Astrocyte of the cerebellum (primary cell): ENCODE measurements around the gene WIPI1.

Experiments
- DNase-seq: peaks from one replicate; pipeline ENCODE4 v3.0.0-alpha.2; 2011; ENCODE audit warnings: low read depth
- H3K4me3 ChIP-seq: 2 replicates; pipeline ENCODE4 v1.5.1; 2011; ENCODE audit warnings: mild to moderate bottlenecking, low read depth, low read length, moderate library complexity
- CTCF ChIP-seq: IDR thresholded peaks from 2 replicates; pipeline ENCODE4 v1.5.1; 2012; ENCODE audit warnings: low read length, low read depth, moderate library complexity, mild to moderate bottlenecking; ENCODE audit errors: missing control alignments
- in situ Hi-C: cut with HindIII; loops from 2 replicates; pipeline ENCODE4 v1.10.0; 2017; ENCODE audit warnings: low sequenced_read_pairs

WIPI1 gene

DNA sequence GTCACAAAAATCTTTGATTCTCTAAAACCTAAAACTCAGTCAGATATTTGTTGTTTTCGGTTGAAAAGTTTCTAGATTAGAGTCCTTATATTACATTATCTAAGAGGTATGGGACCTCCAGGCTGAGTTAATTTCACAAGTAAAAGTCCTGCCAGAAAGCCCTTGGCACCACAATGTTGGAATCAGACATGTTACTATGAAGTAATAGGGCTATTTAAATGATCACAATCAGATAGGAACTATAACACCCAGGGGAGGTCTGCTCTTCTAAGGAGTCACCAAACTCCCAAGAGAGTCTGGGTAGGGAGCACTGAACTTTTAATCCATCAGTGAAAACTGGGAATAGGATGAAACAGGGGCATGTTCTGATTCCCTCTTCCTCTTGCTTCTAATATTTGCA, 54.2 kb downstream of the WIPI1 start:
- DNase-seq = no peak
- no peak for TF ChIP-seq CTCF
- no peak overlapping the region for H3K4me3 ChIP-seq
- in situ Hi-C loops = no loop called here

DNA sequence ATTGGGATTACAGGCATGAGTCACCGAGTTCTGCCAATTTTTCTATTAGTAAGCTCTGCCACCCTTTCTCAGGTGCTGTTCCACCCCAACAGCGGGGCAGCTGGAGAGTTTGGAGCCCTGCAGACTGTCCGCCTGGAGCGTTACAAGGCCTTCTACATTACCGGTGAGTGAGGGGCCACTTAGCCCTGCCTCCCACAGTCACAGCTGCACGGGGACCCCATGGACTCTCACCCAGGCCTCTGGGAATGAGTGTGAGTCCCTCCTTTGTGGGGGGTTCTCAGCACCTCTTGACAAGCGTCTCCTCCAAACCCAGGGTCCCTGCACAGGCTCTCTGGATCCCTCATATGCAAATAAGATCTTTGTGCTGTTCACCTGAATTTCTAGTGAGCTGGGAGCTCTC, 56.0 kb downstream of the WIPI1 start:
- TF ChIP-seq CTCF = no peak
- no peak overlapping the region for H3K4me3 ChIP-seq
- no peak for DNase-seq
- in situ Hi-C loops = no loop called here

DNA sequence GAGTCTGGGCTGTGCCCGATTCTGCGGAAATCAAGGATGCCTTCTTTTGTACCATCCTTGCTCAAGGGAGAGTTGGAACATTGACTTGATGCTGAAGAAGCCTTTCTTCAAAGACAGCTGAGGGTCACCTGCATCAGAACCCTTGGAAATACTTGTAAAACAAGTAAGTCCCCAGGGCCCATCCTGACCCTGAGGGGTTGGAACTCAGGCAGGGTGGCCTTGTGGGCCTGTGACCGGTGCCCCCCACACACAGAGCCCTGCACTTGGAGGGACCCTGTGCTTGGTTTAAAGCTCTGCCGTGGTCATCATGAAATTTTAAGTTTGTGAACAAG, 56.9 kb downstream of the WIPI1 start:
- TF ChIP-seq CTCF = no peak
- no peak for DNase-seq
- H3K4me3 ChIP-seq = no peak overlapping the region
- in situ Hi-C loops = no loop called here

GRCh38 chr17:68399638-68400403, 57.5 kb downstream of the WIPI1 start:
- no peak for DNase-seq
- H3K4me3 ChIP-seq = no peak overlapping the region
- in situ Hi-C loops = no loop called here
- TF ChIP-seq CTCF = no peak

GRCh38 chr17:68398691-68399637, 58.3 kb downstream of the WIPI1 start:
- TF ChIP-seq CTCF = peak; percentile 93
- DNase-seq = peak; percentile 35
- in situ Hi-C loops = no loop called here
- no peak overlapping the region for H3K4me3 ChIP-seq

DNA sequence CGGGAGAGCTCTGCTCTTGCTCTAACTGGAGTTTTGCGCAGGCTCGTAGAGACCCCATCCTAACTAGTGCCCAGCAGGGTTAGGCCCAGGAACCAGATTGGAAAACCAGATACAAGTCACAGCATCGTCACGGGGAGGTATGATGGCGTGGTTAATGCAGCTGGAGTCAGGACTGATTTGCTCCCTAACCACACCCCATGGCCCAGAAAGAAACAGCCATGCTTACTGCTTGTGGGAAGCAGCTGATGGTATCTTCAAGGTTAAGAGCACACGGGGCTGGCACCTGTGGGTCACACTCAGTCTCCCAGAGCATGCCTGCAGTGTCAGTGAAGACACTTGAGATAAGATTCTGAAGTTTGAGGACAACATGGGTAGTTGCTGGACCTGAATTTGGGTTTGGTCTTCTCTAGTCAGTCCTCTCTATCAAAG, 60.2 kb downstream of the WIPI1 start:
- DNase-seq = no peak
- in situ Hi-C loops = no loop called here
- no peak for TF ChIP-seq CTCF
- no peak overlapping the region for H3K4me3 ChIP-seq
